Measurements from ENCODE around the gene MINK1.

DNA sequence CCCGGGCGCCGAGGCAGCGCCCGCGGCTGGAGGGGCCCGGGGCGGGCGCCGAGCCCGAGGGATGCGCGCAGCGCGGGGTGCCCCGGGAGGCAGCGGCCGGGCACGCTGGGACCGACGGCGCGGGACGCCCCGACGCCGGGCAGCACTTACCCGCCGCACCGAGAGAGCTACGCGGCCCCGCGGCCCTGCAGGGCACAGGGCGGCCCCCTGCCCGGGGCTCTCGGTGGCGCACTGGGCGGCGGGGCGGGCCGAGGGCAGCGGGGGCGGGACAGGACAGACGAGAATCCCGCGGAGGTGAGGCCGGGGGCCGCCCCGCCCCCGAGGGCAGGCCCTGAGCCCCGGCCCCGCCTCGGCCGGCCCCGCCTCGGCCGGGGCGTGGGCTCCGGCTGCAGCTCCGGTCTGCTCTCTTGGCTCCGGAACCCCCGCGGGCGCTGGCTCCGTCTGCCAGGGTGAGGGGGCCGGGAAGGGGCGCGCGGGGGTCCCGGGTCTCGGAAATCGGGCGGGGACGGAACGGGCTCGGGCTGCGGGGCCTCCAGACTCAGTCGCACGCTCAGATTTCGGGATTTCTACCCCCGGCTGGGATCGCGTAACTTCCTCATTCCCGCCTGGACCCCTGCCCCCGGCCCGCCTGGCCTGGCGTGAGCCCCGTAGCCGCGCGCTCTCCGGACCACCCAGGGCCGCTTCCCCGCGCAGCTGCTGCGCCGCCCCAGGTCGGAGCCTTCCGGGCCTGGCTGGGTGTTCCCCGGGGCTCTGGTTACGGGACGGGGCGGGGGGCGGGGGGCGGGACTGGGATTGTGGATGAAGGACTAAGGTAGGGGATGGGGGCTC lies 26.1 kb upstream of the MINK1 start, which contains the start of gene PLD2:
- TF ChIP-seq CTCF (IDR thresholded peaks at IDR 0.05) (no peak), POLR2A (IDR thresholded peaks at IDR 0.05) (peak in 1 of 2 donors; percentile 41), POLR2AphosphoS5 (IDR thresholded peaks at IDR 0.05; ENCODE audit: insufficient read depth in 1 of 2, low read depth in 1 of 2) (peak in 1 of 2 donors; percentile 46)
